ENCODE measurements around the gene NDUFB7.
"Not testable (repeated sequence)": the region's sequence is repeated elsewhere in the genome, so short reads cannot be mapped to it uniquely, and the experiment has no call there.

The NDUFB7 gene

GRCh38 chr19:14571695-14572490, at the start of gene NDUFB7:
Gene NDUFB7, minus strand, starts transcription at chr19:14572066. Its CDS starts 66 bp downstream, at chr19:14572000.
- Histone ChIP-seq H3K4me3 (peak within 1 kb of the TSS; percentile 83 to 90), H3K9me3 (no peaks in the 10 kb centered on the region), H3K27ac (peak within 1 kb of the TSS; percentile 69 to 80), H3K27me3 (no peaks in the 10 kb centered on the region), H3K4me1 (peaks cover 0 to 35% (median 25%) of the 10 kb centered on the region in 4 donors), H3K36me3 (peaks cover 0 to 28% (median 0%) of the 10 kb centered on the region in 3 donors)
- peak; percentile 91 to 94 for DNase-seq
- TF ChIP-seq, protein P1, sequence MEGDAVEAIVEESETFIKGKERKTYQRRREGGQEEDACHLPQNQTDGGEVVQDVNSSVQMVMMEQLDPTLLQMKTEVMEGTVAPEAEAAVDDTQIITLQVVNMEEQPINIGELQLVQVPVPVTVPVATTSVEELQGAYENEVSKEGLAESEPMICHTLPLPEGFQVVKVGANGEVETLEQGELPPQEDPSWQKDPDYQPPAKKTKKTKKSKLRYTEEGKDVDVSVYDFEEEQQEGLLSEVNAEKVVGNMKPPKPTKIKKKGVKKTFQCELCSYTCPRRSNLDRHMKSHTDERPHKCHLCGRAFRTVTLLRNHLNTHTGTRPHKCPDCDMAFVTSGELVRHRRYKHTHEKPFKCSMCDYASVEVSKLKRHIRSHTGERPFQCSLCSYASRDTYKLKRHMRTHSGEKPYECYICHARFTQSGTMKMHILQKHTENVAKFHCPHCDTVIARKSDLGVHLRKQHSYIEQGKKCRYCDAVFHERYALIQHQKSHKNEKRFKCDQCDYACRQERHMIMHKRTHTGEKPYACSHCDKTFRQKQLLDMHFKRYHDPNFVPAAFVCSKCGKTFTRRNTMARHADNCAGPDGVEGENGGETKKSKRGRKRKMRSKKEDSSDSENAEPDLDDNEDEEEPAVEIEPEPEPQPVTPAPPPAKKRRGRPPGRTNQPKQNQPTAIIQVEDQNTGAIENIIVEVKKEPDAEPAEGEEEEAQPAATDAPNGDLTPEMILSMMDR (IDR thresholded peaks at IDR 0.05): peak; percentile 53 to 74
- intact Hi-C loops (cut with DNase I; ENCODE audit: low total_unique reads): no loop called here

DNA sequence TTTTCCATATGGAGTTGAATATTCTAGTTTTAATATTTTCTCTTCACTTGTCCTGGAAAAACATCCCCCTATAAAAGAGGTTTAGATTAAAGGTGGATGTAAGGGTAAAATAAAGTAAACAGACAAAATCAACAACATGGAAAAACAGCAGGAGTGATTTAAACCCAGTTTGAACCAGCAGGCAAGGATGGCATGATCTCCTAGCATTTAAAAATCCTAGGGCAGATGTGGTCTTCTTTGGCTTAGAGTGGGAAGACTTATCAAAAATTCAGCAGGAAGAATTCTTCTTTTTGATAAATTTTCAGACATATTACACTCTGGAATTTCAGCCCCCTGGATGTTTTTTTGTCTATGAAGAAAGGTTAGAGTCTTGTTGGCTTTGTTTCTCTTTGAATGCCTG, 47.5 kb upstream of the NDUFB7 start:
- no peaks in the 10 kb centered on the region for H3K27me3 ChIP-seq
- intact Hi-C loops (cut with DNase I; ENCODE audit: low total_unique reads): no loop called here
- H3K9me3 ChIP-seq: peaks cover 0 to 16% (median 5%) of the 10 kb centered on the region in 3 donors
- H3K27ac ChIP-seq: no peak overlapping the region
- no peak overlapping the region for H3K4me3 ChIP-seq
- DNase-seq: no peak
- no peaks in the 10 kb centered on the region for H3K4me1 ChIP-seq
- TF ChIP-seq, protein P1 (IDR thresholded peaks at IDR 0.05): no peak
- H3K36me3 ChIP-seq: no peaks in the 10 kb centered on the region

DNA sequence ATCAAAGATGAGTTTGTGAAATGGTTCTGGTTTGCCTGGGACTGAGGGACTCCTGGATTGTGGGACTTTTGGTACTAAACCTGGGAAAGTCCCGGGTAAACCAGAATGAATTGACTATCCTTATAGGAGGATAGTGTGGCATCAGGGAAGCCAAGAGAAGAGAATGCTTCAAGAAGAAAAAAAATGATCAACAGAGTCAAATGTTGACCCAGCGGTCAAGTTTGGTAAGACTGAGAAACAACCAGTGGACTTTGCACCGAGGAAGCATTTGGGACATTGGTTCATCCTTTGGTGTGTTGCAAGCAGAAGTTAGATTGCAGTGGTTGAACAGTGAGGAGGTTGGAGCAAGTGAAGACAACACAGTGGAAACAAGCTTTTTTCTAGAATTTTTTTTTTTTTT, 44.5 kb upstream of the NDUFB7 start:
- Histone ChIP-seq H3K4me1 (no peaks in the 10 kb centered on the region), H3K27ac (no peak overlapping the region), H3K9me3 (peaks cover 0 to 16% (median 5%) of the 10 kb centered on the region in 3 donors), H3K36me3 (no peaks in the 10 kb centered on the region), H3K27me3 (no peaks in the 10 kb centered on the region), H3K4me3 (no peak overlapping the region)
- intact Hi-C loops (cut with DNase I; ENCODE audit: low total_unique reads): no loop called here
- DNase-seq: no peak
- TF ChIP-seq, protein P1 (IDR thresholded peaks at IDR 0.05): no peak

GRCh38 chr19:14615623-14616022, 43.8 kb upstream of the NDUFB7 start:
- DNase-seq: no peak
- intact Hi-C loops (cut with DNase I; ENCODE audit: low total_unique reads): no loop called here

DNA sequence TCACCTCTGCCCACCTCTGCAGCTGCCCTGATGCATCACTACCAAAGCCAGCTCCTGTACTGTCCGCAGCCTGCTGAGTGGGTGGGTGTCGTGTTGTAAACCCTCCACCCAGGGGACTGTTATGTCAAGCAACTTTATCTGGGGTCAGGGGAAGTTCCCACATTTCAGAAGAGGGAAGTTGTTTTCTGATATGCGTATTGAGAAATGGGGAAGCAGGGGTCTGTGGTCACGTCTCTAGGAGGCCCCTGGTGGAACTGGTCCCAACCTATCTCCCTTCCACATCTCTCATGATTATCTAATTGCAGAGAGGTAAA, 42.2 kb upstream of the NDUFB7 start:
- H3K4me1 ChIP-seq: no peaks in the 10 kb centered on the region
- H3K9me3 ChIP-seq: peaks cover 0 to 4% (median 4%) of the 10 kb centered on the region in 3 donors
- intact Hi-C loops (cut with DNase I; ENCODE audit: low total_unique reads): no loop called here
- H3K4me3 ChIP-seq: no peak overlapping the region
- no peaks in the 10 kb centered on the region for H3K27me3 ChIP-seq
- TF ChIP-seq, protein P1 (IDR thresholded peaks at IDR 0.05): no peak
- no peak overlapping the region for H3K27ac ChIP-seq
- H3K36me3 ChIP-seq: no peaks in the 10 kb centered on the region
- no peak for DNase-seq

More at GRCh38 chr19:14615623-14616022, 43.8 kb upstream of the NDUFB7 start:
- no peaks in the 10 kb centered on the region for H3K36me3 ChIP-seq
- H3K9me3 ChIP-seq: peaks cover 0 to 16% (median 5%) of the 10 kb centered on the region in 3 donors
- H3K27me3 ChIP-seq: no peaks in the 10 kb centered on the region
- no peak overlapping the region for H3K27ac ChIP-seq
- no peaks in the 10 kb centered on the region for H3K4me1 ChIP-seq
- no peak overlapping the region for H3K4me3 ChIP-seq
- TF ChIP-seq, protein P1 (IDR thresholded peaks at IDR 0.05): no peak

DNA sequence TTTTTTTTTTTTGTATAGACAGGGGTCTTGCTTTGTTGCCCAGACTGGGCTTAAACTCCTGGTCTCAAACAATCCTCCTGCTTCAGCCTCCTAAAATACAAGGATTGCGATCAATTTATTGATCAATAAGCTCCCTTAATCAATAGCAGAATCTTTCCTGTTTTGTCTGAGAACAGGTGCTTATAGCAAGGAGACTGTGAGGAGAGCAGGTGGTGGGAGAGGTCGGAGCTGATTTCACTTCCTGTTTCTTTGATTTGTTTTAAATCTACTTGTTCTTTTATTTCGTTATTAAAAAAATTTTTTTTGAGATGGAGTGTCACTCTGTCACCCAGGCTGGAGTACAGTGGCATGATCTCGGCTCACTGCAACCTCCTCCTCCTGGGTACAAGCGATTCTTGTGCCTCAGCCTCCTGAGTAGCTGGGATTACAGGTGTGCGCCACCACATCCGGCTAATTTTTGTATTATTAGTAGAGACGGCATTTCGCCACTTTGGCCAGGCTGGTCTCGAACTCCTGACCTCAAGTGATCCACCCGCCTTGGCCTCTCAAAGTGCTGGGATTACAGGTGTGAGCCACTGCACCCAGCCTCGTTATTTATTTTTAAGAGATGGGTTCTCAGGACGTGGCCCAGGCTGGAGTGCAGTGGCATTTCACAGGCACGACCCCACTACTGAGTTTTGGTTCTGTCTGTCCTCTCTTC, 41.7 kb upstream of the NDUFB7 start:
- H3K4me1 ChIP-seq; H3K36me3 ChIP-seq; H3K27me3 ChIP-seq; DNase-seq; H3K27ac ChIP-seq; H3K4me3 ChIP-seq; intact Hi-C loops (cut with DNase I; ENCODE audit: low total_unique reads); H3K9me3 ChIP-seq: not testable (repeated sequence)

All from tibial artery (tissue), 4 donors.